Mesenchymal stem cell (in vitro differentiated cells and primary cell): Measurements from ENCODE around the gene AMELY.

ENCODE experiments used
- DNase-seq: peaks from one replicate; pipeline ENCODE4 v3.0.0-alpha.2; 2013
- H2AFZ ChIP-seq: one replicate; pipeline ENCODE4 v1.6.1; 2013; ENCODE audit warnings: low read depth, mild to moderate bottlenecking, control low read depth, inconsistent platforms, low read length, moderate library complexity
- H2AK5ac ChIP-seq: 2 replicates; pipeline ENCODE4 v1.6.1; 2013; ENCODE audit warnings: low read length, moderate library complexity, mild to moderate bottlenecking, inconsistent platforms; ENCODE audit not compliant: severe bottlenecking
- H2BK120ac ChIP-seq: one replicate; pipeline ENCODE4 v1.6.1; 2013; ENCODE audit warnings: low read depth, mild to moderate bottlenecking, inconsistent platforms, low read length, moderate library complexity
- H2BK12ac ChIP-seq, 2 experiments: one replicate each; pipeline ENCODE4 v1.6.1; 2013; ENCODE audit warnings: inconsistent platforms in 2 of 2, low read length in 2 of 2, mild to moderate bottlenecking in 2 of 2, moderate library complexity in 2 of 2, control low read depth in 1 of 2
- H2BK15ac ChIP-seq: one replicate; pipeline ENCODE4 v1.6.1; 2013; ENCODE audit warnings: mild to moderate bottlenecking, low read depth, inconsistent platforms; ENCODE audit not compliant: poor library complexity, severe bottlenecking
- H2BK5ac ChIP-seq: 2 replicates; pipeline ENCODE4 v1.6.1; 2013; ENCODE audit warnings: low read depth, mild to moderate bottlenecking, low read length, control low read depth, inconsistent platforms; ENCODE audit not compliant: poor library complexity, severe bottlenecking
- H3K14ac ChIP-seq, 2 experiments: one replicate each; pipeline ENCODE4 v1.6.1; 2013; ENCODE audit warnings: inconsistent platforms in 2 of 2, low read length in 2 of 2, control low read depth in 1 of 2, mild to moderate bottlenecking in 1 of 2, moderate library complexity in 1 of 2
- H3K18ac ChIP-seq, 2 experiments: one replicate each; pipeline ENCODE4 v1.6.1; 2013; ENCODE audit warnings: inconsistent platforms in 2 of 2, low read length in 2 of 2, control low read depth in 1 of 2, low read depth in 1 of 2, mild to moderate bottlenecking in 1 of 2
- H3K23ac ChIP-seq, 2 experiments: one replicate each; pipeline ENCODE4 v1.6.1; 2013; ENCODE audit warnings: inconsistent platforms in 2 of 2, low read length in 2 of 2, mild to moderate bottlenecking in 2 of 2, moderate library complexity in 2 of 2, control low read depth in 1 of 2
- H3K27ac ChIP-seq: 2 replicates; pipeline ENCODE4 v1.5.1; 2013; ENCODE audit warnings: mild to moderate bottlenecking, moderate library complexity, low read length, control low read depth, inconsistent platforms; ENCODE audit not compliant: poor library complexity, severe bottlenecking
- H3K27me3 ChIP-seq, 2 experiments: 2 replicates each; pipeline versions ENCODE4 v1.6.1 to v1.7.0; 2013; ENCODE audit warnings: low read length in 2 of 2, mild to moderate bottlenecking in 2 of 2, moderate library complexity in 2 of 2, control low read depth in 1 of 2, inconsistent platforms in 1 of 2; ENCODE audit not compliant: control insufficient read depth in 1 of 2, insufficient read depth in 1 of 2
- H3K36me3 ChIP-seq, 2 experiments: 2 replicates each; pipeline versions ENCODE4 v1.6.1 to v1.7.0; 2013; ENCODE audit warnings: low read length in 2 of 2, control low read depth in 1 of 2, inconsistent platforms in 1 of 2, low read depth in 1 of 2, mild to moderate bottlenecking in 1 of 2; ENCODE audit not compliant: insufficient read depth in 2 of 2, control insufficient read depth in 1 of 2
- H3K4ac ChIP-seq, 2 experiments: one replicate each; pipeline ENCODE4 v1.6.1; 2013; ENCODE audit warnings: inconsistent platforms in 2 of 2, low read length in 2 of 2, mild to moderate bottlenecking in 2 of 2, moderate library complexity in 2 of 2, control low read depth in 1 of 2, low read depth in 1 of 2
- H3K4me1 ChIP-seq: 2 replicates; pipeline ENCODE4 v1.6.1; 2013; ENCODE audit warnings: low read depth, low read length, control low read depth; ENCODE audit not compliant: control insufficient read depth, insufficient read depth
- H3K4me2 ChIP-seq: 2 replicates; pipeline ENCODE4 v1.6.1; 2013; ENCODE audit warnings: low read length, mild to moderate bottlenecking, inconsistent platforms; ENCODE audit not compliant: poor library complexity, severe bottlenecking
- H3K4me3 ChIP-seq, 2 experiments: 2 replicates each; pipeline versions ENCODE4 v1.5.1 to v1.7.0; 2013; ENCODE audit warnings: low read length in 2 of 2, mild to moderate bottlenecking in 2 of 2, control low read depth in 1 of 2, low read depth in 1 of 2; ENCODE audit not compliant: insufficient read depth in 1 of 2
- H3K79me1 ChIP-seq: replicated peaks from 2 replicates; pipeline ENCODE4 v1.6.1; 2013; ENCODE audit warnings: mild to moderate bottlenecking, control low read depth, low read length, inconsistent platforms; ENCODE audit not compliant: poor library complexity, severe bottlenecking
- H3K9ac ChIP-seq: 2 replicates; pipeline ENCODE4 v1.7.0; 2013; ENCODE audit warnings: mild to moderate bottlenecking, low read length, moderate library complexity
- H3K9me3 ChIP-seq: 2 replicates; pipeline ENCODE4 v1.7.0; 2013; ENCODE audit warnings: mild to moderate bottlenecking, low read length; ENCODE audit not compliant: control insufficient read depth
- H4K8ac ChIP-seq: one replicate; pipeline ENCODE4 v1.6.1; 2013; ENCODE audit warnings: inconsistent platforms, mild to moderate bottlenecking, low read length, moderate library complexity
- H4K91ac ChIP-seq: one replicate; pipeline ENCODE4 v1.6.1; 2013; ENCODE audit warnings: mild to moderate bottlenecking, low read length, inconsistent platforms
- WGBS: methylation state at CpG from one replicate; pipeline ENCODE4 v1.1.7; 2013; ENCODE audit warnings: mixed read lengths; 5-methylcytosine and 5-hydroxymethylcytosine counted together

The AMELY gene

GRCh38 chrY:6921061-6921460 lies 9.5 kb upstream of the AMELY start:
- Histone ChIP-seq H3K27me3 (no peaks in the 10 kb centered on the region), H3K79me1 (no peaks in the 10 kb centered on the region), H3K14ac (no peak overlapping the region), H3K4me2 (no peak overlapping the region), H3K4me3 (no peak overlapping the region), H3K9ac (no peak overlapping the region), H2BK12ac (no peak overlapping the region), H2AFZ (no peak overlapping the region), H3K36me3 (no peaks in the 10 kb centered on the region), H3K4me1 (no peaks in the 10 kb centered on the region), H3K9me3 (no peaks in the 10 kb centered on the region), H3K27ac (no peak overlapping the region), H4K8ac (no peak overlapping the region), H4K91ac (no peak overlapping the region), H3K4ac (no peak overlapping the region), H3K18ac (no peak overlapping the region), H2AK5ac (no peak overlapping the region), H2BK15ac (no peak overlapping the region), H2BK5ac (no peak overlapping the region), H2BK120ac (no peak overlapping the region), H3K23ac (no peak overlapping the region)
- no peak for DNase-seq
- 26% methylated on average over 2 of the region's 2 CpGs for WGBS

GRCh38 chrY:6913362-6913761 lies 1.8 kb upstream of the AMELY start:
- no peak overlapping the region for H3K9ac ChIP-seq
- H2BK120ac ChIP-seq = no peak overlapping the region
- H3K4me1 ChIP-seq = peaks cover 2% of the 10 kb centered on the region
- no peak overlapping the region for H3K27ac ChIP-seq
- DNase-seq = no peak
- H3K79me1 ChIP-seq = no peaks in the 10 kb centered on the region
- no peak overlapping the region for H2BK12ac ChIP-seq
- no peak overlapping the region for H3K18ac ChIP-seq
- H3K36me3 ChIP-seq = no peaks in the 10 kb centered on the region
- H2BK15ac ChIP-seq = no peak overlapping the region
- H3K27me3 ChIP-seq = peaks cover 0 to 20% of the 10 kb centered on the region in 2 experiments
- no peak overlapping the region for H3K23ac ChIP-seq
- no peak overlapping the region for H3K4me2 ChIP-seq
- no peak overlapping the region for H4K8ac ChIP-seq
- H3K4me3 ChIP-seq = no peak overlapping the region
- no peak overlapping the region for H3K4ac ChIP-seq
- no peak overlapping the region for H2BK5ac ChIP-seq
- no peak overlapping the region for H2AFZ ChIP-seq
- no peak overlapping the region for H3K14ac ChIP-seq
- H2AK5ac ChIP-seq = no peak overlapping the region
- no peaks in the 10 kb centered on the region for H3K9me3 ChIP-seq
- no peak overlapping the region for H4K91ac ChIP-seq

GRCh38 chrY:6910372-6911252 lies 940 bp downstream of the AMELY start, which contains the start of gene TBL1Y:
Gene TBL1Y (plus strand): TSS chrY:6910697. CDS start chrY:7025085, 114,388 bp downstream.
- Histone ChIP-seq H3K18ac (no peak within 1 kb of the TSS), H3K4me1 (peaks cover 2% of the 10 kb centered on the region), H2BK5ac (no peak within 1 kb of the TSS), H3K9ac (no peak within 1 kb of the TSS), H3K27me3 (peaks cover 0 to 20% of the 10 kb centered on the region in 2 experiments), H3K4me2 (no peak within 1 kb of the TSS), H2BK15ac (no peak within 1 kb of the TSS), H3K36me3 (no peaks in the 10 kb centered on the region), H3K79me1 (no peaks in the 10 kb centered on the region), H3K9me3 (no peaks in the 10 kb centered on the region), H3K4ac (no peak within 1 kb of the TSS), H3K14ac (no peak within 1 kb of the TSS), H3K4me3 (no peak within 1 kb of the TSS), H3K23ac (no peak within 1 kb of the TSS), H4K8ac (no peak within 1 kb of the TSS), H3K27ac (no peak within 1 kb of the TSS), H2BK12ac (no peak within 1 kb of the TSS), H2AFZ (no peak within 1 kb of the TSS), H2AK5ac (no peak within 1 kb of the TSS), H4K91ac (no peak within 1 kb of the TSS), H2BK120ac (no peak within 1 kb of the TSS)
- no peak for DNase-seq
- 1% methylated on average over 45 of the region's 91 CpGs for WGBS

- DNase-seq = no peak
- Histone ChIP-seq H3K4me2 (no peak overlapping the region), H2BK12ac (no peak overlapping the region), H3K4ac (no peak overlapping the region), H3K9me3 (no peaks in the 10 kb centered on the region), H4K91ac (no peak overlapping the region), H4K8ac (no peak overlapping the region), H2BK5ac (no peak overlapping the region), H3K4me3 (no peak overlapping the region), H3K4me1 (peaks cover 2% of the 10 kb centered on the region), H2AFZ (no peak overlapping the region), H2BK15ac (no peak overlapping the region), H3K14ac (no peak overlapping the region), H3K27me3 (peaks cover 0 to 20% of the 10 kb centered on the region in 2 experiments), H3K9ac (no peak overlapping the region), H2AK5ac (no peak overlapping the region), H3K18ac (no peak overlapping the region), H3K79me1 (no peaks in the 10 kb centered on the region), H2BK120ac (no peak overlapping the region), H3K27ac (no peak overlapping the region), H3K23ac (no peak overlapping the region), H3K36me3 (no peaks in the 10 kb centered on the region)
- WGBS = 0% methylated on average over 7 of the region's 14 CpGs
Measured at GRCh38 chrY:6909856-6910255, 1.7 kb downstream of the AMELY start.
